ENCODE measurements around the gene ZEB1.
A peak's percentile ranks its signal among the peaks of the same experiment; 100 is the strongest.
"Not testable (repeated sequence)": the region's sequence is repeated elsewhere in the genome, so short reads cannot be mapped to it uniquely, and the experiment has no call there.

Gene ZEB1

DNA sequence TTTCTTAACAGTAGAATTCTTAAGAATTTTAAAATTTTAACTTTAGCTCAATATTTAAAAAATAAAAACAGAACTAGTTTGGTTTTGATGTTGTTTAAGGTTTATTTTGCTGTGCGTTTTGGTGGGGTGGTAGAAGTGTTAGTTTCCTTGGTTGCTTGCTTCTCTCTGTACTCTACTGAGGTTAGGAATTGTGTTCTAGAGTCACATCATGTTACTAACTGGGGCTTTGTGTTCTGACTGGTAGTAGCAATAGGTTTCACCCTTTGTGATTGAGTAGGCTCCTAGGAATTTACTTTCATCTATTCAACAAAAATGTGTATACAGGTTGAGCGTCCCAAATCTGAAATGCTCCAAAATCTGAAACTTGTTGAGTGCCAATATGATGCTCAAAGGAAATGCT lies 99.5 kb downstream of the ZEB1 start:
- Mint-ChIP-seq H3K4me1 (peaks cover 33% of the 10 kb centered on the region), H3K4me3 (no peak overlapping the region), H3K27ac (no peak overlapping the region), H3K9me3 (no peaks in the 10 kb centered on the region), H3K36me3 (no peaks in the 10 kb centered on the region)
- DNase-seq (ENCODE audit: low spot score in 2 of 2): no peak
- peak; percentile 55 for ATAC-seq

DNA sequence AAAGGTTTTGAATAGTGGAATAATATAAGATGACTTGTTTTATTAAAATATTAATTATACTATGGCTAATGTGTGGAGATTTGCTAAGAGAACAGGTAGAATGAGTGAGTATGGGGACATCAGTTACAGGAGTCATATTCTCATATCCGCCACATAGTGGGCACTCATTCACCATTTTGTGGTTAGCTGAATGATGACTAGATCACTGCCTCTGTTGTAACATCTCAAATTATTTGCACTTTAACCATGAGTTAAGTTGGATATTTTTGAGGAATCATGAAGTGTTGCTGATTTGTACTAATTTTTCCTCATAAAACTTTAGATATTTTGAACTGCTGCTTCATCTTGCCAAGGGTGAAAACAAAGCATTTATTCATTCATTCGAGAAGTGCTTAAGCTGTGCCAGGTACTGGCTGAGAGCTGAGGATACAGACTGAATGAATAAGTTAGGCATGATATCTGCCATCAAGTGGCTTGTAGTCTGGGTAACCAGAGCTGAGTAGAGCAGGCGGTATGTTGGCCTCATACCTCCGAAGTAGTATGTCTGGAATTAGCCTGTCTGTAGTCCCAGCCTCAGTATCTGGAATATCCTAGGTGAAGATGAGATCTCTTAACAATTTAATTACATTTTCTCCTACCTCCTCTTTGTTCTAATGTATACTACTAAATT lies 100.5 kb downstream of the ZEB1 start:
- Mint-ChIP-seq H3K36me3 (no peaks in the 10 kb centered on the region), H3K4me1 (peaks cover 31% of the 10 kb centered on the region), H3K27ac (no peak overlapping the region), H3K9me3 (no peaks in the 10 kb centered on the region), H3K4me3 (no peak overlapping the region)
- peak; percentile 92 for ATAC-seq
- no peak for DNase-seq (ENCODE audit: low spot score in 2 of 2)

DNA sequence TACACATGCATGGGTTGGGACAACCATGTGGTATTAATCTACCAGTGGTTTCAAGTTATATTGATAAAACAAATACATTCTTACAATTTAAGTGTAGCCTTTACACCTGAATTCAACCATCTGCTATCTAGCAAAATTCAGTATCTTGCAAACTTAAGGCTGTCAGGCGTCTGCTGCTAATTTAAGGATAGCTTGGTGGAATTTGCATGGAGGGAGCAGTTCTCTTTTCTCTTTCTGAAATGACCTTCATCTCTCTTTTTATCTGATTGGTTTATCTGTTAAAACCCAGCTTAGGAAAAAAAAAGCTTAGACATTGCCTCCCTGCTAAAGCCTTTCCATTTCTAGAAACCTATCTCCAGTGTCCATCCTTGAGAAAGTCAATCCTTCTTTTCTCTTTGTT lies 102.3 kb downstream of the ZEB1 start:
- ATAC-seq: no peak
- H3K9me3 Mint-ChIP-seq: no peaks in the 10 kb centered on the region
- DNase-seq (ENCODE audit: low spot score in 2 of 2): no peak

DNA sequence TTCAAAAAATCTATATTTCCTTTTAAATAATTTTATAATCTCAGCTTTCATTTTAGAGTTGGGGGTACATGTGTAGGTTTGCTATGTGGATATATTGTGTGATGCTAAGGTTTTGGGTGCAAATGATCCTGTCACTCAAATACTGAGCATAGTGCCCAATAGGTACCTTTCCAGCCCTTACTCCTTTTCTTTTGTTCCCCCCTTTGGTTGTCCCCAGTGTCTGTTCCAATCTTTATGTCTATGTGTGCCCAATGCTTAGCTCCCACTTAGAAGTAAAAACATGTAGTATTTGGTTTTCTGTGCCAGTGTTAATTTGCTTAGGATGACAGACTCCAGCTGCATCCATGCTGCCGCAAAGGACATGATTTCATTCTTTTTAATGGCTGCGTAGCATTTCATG lies 103.6 kb downstream of the ZEB1 start:
- H3K9me3 Mint-ChIP-seq: no peaks in the 10 kb centered on the region
- no peaks in the 10 kb centered on the region for H3K36me3 Mint-ChIP-seq
- no peak overlapping the region for H3K27ac Mint-ChIP-seq
- no peak for ATAC-seq
- no peak overlapping the region for H3K4me3 Mint-ChIP-seq
- H3K4me1 Mint-ChIP-seq: peaks cover 26% of the 10 kb centered on the region
- no peak for DNase-seq (ENCODE audit: low spot score in 2 of 2)

More for the DNA sequence above, 102.3 kb downstream of the ZEB1 start:
- H3K4me1 Mint-ChIP-seq: peaks cover 31% of the 10 kb centered on the region
- no peak overlapping the region for H3K27ac Mint-ChIP-seq
- H3K36me3 Mint-ChIP-seq: no peaks in the 10 kb centered on the region
- no peak overlapping the region for H3K4me3 Mint-ChIP-seq

DNA sequence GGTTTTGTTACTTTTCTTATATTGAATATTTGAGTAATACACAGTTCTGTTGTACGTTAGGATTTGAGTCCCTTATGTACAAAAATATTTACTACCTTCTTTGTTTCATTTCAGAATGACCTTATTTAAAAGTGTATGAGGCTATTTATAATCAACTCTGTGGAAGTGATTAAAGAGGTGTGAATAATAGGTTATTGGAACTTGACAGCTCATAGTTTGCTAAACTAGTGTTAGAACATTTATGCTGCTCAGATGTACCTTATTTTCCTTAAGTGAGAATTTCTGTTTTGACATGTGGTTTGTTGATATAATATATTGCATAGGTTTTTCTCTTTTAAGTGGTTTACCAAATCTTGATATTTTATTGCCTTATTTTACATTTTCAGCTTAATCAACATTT lies 105.5 kb downstream of the ZEB1 start:
- H3K36me3 Mint-ChIP-seq: peaks cover 6% of the 10 kb centered on the region
- H3K9me3 Mint-ChIP-seq: peaks cover 3% of the 10 kb centered on the region
- no peak overlapping the region for H3K27ac Mint-ChIP-seq
- ATAC-seq (no peak), DNase-seq (ENCODE audit: low spot score in 2 of 2) (no peak)
- peaks cover 30% of the 10 kb centered on the region for H3K4me1 Mint-ChIP-seq
- no peak overlapping the region for H3K4me3 Mint-ChIP-seq

DNA sequence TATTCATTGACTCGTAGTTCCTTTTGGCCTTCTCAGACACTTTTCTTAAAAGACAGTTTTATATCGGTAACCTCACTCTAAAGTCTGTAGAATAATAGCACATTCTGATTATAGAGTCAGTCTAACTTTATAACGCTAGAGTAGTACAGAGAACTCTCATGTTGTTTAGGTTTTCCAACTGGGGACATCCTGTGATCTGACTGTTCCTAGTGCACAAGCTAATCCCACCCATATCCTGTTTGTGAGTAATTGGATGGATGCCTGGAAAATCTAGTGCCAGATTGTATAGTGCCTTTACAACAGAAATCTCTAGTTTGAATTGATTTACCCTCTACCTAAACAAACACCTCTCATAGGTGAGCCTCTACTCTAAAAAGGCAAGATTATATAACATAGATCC lies 107.4 kb downstream of the ZEB1 start:
- Mint-ChIP-seq H3K9me3 (peaks cover 3% of the 10 kb centered on the region), H3K27ac (no peak overlapping the region), H3K4me1 (peaks cover 18% of the 10 kb centered on the region), H3K36me3 (peaks cover 6% of the 10 kb centered on the region), H3K4me3 (no peak overlapping the region)
- ATAC-seq (no peak), DNase-seq (ENCODE audit: low spot score in 2 of 2) (no peak)

DNA sequence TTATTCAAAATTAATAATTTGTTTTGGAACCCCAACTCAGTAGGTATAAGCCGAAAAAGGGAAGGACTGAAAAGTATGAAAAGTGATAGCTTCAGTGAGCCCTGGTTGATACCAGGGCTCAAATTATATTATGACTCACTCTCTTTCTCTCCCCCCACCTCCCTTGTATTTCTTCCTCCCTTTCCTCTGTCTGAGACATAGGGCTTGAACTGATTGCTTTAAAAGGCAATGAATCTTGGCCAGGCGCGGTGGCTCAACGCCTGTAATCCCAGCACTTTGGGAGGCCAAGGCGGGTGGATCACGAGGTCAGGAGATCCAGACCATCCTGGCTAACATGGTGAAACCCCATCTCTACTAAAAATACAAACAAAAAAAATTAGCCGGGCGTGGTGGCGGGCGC lies 108.3 kb downstream of the ZEB1 start:
- not testable (repeated sequence) for H3K9me3 Mint-ChIP-seq; H3K36me3 Mint-ChIP-seq; H3K4me3 Mint-ChIP-seq; ATAC-seq; H3K27ac Mint-ChIP-seq; DNase-seq (ENCODE audit: low spot score in 2 of 2)
- H3K4me1 Mint-ChIP-seq: peaks cover 18% of the 10 kb centered on the region

DNA sequence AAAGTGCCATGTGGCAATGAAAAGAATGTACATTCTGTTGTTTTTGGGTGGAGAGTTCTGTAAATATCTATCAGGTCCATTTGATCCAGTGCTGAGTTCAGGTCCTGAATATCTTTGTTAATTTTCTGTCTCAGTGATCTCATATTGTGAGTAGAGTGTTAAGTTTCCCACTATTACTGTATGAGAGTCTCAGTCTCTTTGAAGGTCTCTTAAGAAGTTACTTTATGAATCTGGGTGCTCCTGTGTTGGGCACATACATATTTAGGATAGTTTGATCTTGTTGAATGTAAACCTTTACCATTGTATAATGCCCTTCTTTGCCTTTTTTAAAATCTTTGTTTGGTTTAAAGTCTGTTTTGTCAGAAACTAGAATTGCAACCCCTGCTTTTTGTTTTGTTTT lies 109.5 kb downstream of the ZEB1 start:
- not testable (repeated sequence) for H3K9me3 Mint-ChIP-seq; H3K27ac Mint-ChIP-seq; DNase-seq (ENCODE audit: low spot score in 2 of 2); H3K4me3 Mint-ChIP-seq; H3K36me3 Mint-ChIP-seq
- peak; percentile 71 for ATAC-seq
- H3K4me1 Mint-ChIP-seq: peaks cover 18% of the 10 kb centered on the region

DNA sequence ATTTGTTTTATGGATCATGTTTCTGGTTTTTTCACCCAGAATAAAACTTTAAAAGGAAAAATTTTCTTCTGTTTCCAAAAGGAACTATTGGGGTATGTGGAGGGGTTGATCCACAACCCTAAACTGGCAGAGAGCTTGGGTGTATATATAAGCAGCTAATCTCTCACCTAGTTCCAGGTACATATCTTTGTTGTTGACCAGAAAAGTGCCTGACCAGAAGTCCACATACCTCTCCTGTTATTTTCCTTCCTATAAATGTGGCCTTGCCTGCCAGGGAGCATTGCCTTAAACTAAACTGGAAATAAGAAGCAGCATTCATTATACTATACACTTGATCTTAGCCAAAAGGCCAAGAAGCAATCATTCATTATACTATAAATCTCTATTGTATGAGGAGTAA lies 112.0 kb downstream of the ZEB1 start:
- no peak overlapping the region for H3K27ac Mint-ChIP-seq
- peaks cover 25% of the 10 kb centered on the region for H3K4me1 Mint-ChIP-seq
- no peak for DNase-seq (ENCODE audit: low spot score in 2 of 2)
- H3K36me3 Mint-ChIP-seq: peaks cover 6% of the 10 kb centered on the region
- H3K9me3 Mint-ChIP-seq: peaks cover 7% of the 10 kb centered on the region
- H3K4me3 Mint-ChIP-seq: no peak overlapping the region
- no peak for ATAC-seq

DNA sequence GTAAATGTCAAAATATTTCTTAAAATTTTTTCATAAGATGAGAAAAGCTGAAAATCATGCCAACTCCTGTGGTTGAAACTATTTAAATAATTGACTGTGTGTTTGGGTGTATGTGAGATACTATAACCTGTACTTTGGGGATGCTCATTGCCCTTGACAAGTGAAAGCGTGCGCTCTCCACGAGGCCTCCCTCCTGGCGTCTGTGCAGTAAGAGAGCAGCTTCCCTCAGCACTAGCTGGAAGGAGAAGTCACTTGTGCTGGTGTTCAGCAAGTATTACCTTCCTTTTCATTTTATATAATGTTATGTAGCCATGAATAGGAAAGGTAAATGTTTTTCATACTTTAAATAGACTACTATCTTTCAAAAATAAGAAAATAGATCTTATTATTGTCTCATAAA lies 118.9 kb downstream of the ZEB1 start:
- H3K4me3 Mint-ChIP-seq: no peak overlapping the region
- peaks cover 16% of the 10 kb centered on the region for H3K9me3 Mint-ChIP-seq
- H3K36me3 Mint-ChIP-seq: peaks cover 10% of the 10 kb centered on the region
- H3K4me1 Mint-ChIP-seq: peaks cover 8% of the 10 kb centered on the region
- ATAC-seq (no peak), DNase-seq (ENCODE audit: low spot score in 2 of 2) (no peak)
- H3K27ac Mint-ChIP-seq: no peak overlapping the region

DNA sequence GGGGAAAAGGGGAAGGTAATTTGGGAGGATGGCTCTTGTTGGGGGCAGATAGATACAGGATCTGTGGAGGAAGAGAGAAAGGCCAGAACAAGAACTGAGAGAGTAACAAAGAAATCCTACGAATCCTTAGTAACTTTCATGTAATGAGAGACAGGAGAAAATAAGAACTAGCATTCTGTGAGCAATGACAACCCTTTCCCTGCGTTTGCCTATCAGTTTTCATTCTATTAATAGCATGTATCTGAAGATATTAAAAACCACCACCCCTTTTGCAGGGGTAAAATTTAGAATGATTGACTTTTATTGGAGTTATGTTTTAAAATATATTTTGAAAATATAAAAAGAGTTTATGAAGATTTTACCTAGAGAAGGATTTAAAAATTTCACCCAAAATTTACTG lies 132.8 kb downstream of the ZEB1 start:
- Mint-ChIP-seq H3K4me1 (peaks cover 22% of the 10 kb centered on the region), H3K36me3 (no peaks in the 10 kb centered on the region), H3K27ac (no peak overlapping the region), H3K4me3 (no peak overlapping the region), H3K9me3 (peaks cover 5% of the 10 kb centered on the region)
- ATAC-seq (no peak), DNase-seq (ENCODE audit: low spot score in 2 of 2) (no peak)

DNA sequence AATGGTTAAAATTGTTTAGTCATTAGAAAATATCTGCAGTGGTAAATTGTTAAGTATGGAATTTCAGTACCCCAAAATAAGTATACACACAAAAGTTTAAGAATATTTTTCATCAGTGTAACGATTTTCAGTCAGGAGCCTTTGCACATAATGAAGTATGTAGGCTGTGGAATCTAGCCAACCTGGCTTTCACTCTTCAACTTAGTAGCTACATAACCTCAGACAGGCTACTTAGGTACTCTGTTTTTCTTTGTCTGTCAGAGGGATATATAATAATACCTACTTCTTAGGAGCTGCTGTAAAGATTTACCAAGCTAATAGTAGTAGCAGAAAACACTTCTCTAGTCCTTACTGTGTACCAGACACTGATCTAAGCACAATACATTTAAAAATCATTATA lies 137.5 kb downstream of the ZEB1 start:
- Mint-ChIP-seq H3K27ac (no peak overlapping the region), H3K9me3 (no peaks in the 10 kb centered on the region), H3K36me3 (peaks cover 12% of the 10 kb centered on the region), H3K4me3 (no peak overlapping the region), H3K4me1 (peaks cover 19% of the 10 kb centered on the region)
- no peak for DNase-seq (ENCODE audit: low spot score in 2 of 2)
- ATAC-seq: no peak

DNA sequence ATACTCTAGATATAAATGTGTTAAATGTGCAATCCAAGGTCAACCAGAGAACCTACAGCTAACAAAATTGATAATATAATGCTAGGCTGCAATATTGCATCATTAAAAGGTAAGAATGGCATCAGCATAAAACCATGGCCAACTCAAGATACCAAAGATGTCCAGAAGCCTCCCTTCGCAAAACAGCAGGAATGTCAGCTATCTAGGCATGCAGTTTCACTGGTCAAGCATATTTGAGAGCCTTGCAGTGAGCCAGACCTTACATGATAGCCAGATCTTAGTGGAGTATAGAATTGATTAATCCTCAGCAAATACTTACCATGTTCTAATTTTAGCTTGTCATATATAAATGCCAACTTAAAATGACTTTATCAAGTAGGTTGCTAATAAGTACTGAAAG lies 138.8 kb downstream of the ZEB1 start:
- peaks cover 13% of the 10 kb centered on the region for H3K9me3 Mint-ChIP-seq
- DNase-seq (ENCODE audit: low spot score in 2 of 2) (no peak), ATAC-seq (no peak)
- H3K36me3 Mint-ChIP-seq: peaks cover 26% of the 10 kb centered on the region
- no peak overlapping the region for H3K27ac Mint-ChIP-seq
- H3K4me1 Mint-ChIP-seq: peaks cover 10% of the 10 kb centered on the region
- H3K4me3 Mint-ChIP-seq: no peak overlapping the region

DNA sequence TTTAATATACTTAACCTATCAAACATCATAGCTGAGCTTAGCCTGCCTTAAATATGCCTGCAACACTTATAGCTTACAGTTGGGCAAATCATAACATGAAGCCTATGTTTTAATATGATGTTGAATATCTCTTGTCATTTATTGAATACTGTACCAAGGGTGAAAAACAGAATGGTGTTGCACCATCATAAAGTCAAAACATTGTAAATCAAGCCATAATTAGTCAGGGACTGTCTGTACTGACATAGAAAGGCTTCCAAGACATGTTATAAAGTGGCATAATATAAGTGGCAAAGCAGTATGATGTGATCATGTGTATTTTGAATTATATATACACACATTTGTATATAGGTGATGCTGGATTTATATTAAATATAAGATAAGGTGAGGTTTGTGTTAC lies 140.0 kb downstream of the ZEB1 start:
- no peak overlapping the region for H3K4me3 Mint-ChIP-seq
- H3K36me3 Mint-ChIP-seq: peaks cover 37% of the 10 kb centered on the region
- H3K4me1 Mint-ChIP-seq: peaks cover 10% of the 10 kb centered on the region
- no peak overlapping the region for H3K27ac Mint-ChIP-seq
- ATAC-seq (no peak), DNase-seq (ENCODE audit: low spot score in 2 of 2) (no peak)
- peaks cover 21% of the 10 kb centered on the region for H3K9me3 Mint-ChIP-seq

DNA sequence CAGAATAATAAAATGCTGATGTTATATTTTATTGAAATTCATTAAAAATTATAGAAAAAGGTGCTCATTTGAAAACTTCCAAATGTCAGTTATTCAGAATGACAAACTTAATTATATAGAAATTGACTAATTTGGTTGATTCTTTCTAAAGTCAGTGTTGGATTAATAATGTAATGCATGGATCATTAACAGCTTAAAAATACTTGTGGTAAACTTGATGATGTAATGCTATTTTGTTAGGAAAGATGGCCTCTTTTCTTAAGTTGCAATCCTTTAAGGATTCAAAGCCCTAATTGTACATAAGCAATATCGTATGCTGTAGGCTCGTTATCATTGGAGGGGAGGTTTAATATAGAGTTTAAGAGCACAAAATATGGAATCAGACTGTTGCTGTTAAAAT lies 141.2 kb downstream of the ZEB1 start:
- no peak overlapping the region for H3K27ac Mint-ChIP-seq
- DNase-seq (ENCODE audit: low spot score in 2 of 2) (no peak), ATAC-seq (no peak)
- H3K36me3 Mint-ChIP-seq: peaks cover 46% of the 10 kb centered on the region
- H3K4me3 Mint-ChIP-seq: no peak overlapping the region
- peaks cover 24% of the 10 kb centered on the region for H3K9me3 Mint-ChIP-seq
- H3K4me1 Mint-ChIP-seq: peaks cover 4% of the 10 kb centered on the region

DNA sequence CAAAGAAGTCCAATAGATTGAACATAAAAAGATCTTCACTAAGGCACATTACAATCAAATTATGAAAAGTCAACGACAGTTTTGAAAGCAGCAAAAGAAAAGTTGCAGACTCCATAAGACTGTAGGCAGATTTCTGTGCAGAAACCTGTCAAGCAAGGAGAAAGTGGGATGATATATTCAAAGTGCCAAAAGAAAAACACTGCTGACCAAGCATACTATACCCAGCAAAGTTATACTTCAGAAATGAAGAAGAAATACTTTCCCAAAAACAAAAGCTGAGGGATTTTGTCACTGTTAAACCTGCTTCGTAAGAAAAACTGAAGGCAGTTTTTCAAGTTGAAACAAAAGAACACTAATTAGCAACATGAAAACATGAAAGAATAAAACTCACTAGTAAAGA lies 145.5 kb downstream of the ZEB1 start:
- DNase-seq (ENCODE audit: low spot score in 2 of 2) (no peak), ATAC-seq (no peak)
- H3K4me3 Mint-ChIP-seq: no peak overlapping the region
- H3K4me1 Mint-ChIP-seq: peaks cover 6% of the 10 kb centered on the region
- peaks cover 32% of the 10 kb centered on the region for H3K9me3 Mint-ChIP-seq
- peaks cover 83% of the 10 kb centered on the region for H3K36me3 Mint-ChIP-seq
- no peak overlapping the region for H3K27ac Mint-ChIP-seq

DNA sequence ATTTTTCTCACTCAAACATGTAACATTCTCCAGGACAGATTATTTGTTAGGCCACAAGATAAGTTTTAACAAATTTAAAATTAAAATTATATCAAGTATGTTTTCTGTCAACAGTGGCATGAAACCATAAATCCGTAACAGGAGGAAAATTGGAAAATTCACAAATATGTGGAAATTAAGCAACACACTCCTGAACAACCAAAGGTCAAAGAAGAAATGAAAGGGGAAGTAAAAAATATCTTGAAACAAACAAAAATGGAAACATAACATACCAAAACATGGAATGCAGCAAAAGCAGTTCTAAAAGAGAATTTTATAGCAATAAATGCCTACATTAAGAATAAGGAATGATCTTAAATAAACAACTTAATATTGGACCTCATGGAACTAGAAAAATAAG lies 147.3 kb downstream of the ZEB1 start:
- H3K4me3 Mint-ChIP-seq: no peak overlapping the region
- H3K27ac Mint-ChIP-seq: no peak overlapping the region
- DNase-seq (ENCODE audit: low spot score in 2 of 2) (no peak), ATAC-seq (no peak)
- peaks cover 6% of the 10 kb centered on the region for H3K4me1 Mint-ChIP-seq
- peaks cover 72% of the 10 kb centered on the region for H3K36me3 Mint-ChIP-seq
- H3K9me3 Mint-ChIP-seq: peaks cover 32% of the 10 kb centered on the region
